Muscle layer of duodenum (tissue), 2 donors: ENCODE measurements around the gene ANKRD1.

Experiments used
- H3K27ac ChIP-seq: one replicate; pipeline ENCODE4 v1.7.0; 2013; ENCODE audit warnings: mild to moderate bottlenecking, low read length
- H3K27me3 ChIP-seq: one replicate; pipeline ENCODE4 v1.7.0; 2013; ENCODE audit warnings: low read depth, mild to moderate bottlenecking, control low read depth, low read length
- H3K36me3 ChIP-seq, 2 donors: one replicate each; pipeline ENCODE4 v1.7.0; 2013; ENCODE audit warnings: low read length in 2 of 2, control low read depth in 1 of 2, mild to moderate bottlenecking in 1 of 2; ENCODE audit not compliant: insufficient read depth in 2 of 2, control insufficient read depth in 1 of 2
- H3K4me1 ChIP-seq, 2 donors: one replicate each; pipeline ENCODE4 v1.7.0; 2013; ENCODE audit warnings: low read length in 2 of 2, mild to moderate bottlenecking in 2 of 2, control low read depth in 1 of 2, moderate library complexity in 1 of 2; ENCODE audit not compliant: insufficient read depth in 2 of 2, control insufficient read depth in 1 of 2
- H3K4me3 ChIP-seq, 2 donors: one replicate each; pipeline ENCODE4 v1.7.0; 2013; ENCODE audit warnings: low read length in 2 of 2, low read depth in 1 of 2, mild to moderate bottlenecking in 1 of 2
- H3K9me3 ChIP-seq, 2 donors: one replicate each; pipeline ENCODE4 v1.7.0; 2013; ENCODE audit warnings: low read length in 2 of 2, control low read depth in 1 of 2, mild to moderate bottlenecking in 1 of 2; ENCODE audit not compliant: control insufficient read depth in 1 of 2
- donor health status: healthy.

Gene ANKRD1

DNA sequence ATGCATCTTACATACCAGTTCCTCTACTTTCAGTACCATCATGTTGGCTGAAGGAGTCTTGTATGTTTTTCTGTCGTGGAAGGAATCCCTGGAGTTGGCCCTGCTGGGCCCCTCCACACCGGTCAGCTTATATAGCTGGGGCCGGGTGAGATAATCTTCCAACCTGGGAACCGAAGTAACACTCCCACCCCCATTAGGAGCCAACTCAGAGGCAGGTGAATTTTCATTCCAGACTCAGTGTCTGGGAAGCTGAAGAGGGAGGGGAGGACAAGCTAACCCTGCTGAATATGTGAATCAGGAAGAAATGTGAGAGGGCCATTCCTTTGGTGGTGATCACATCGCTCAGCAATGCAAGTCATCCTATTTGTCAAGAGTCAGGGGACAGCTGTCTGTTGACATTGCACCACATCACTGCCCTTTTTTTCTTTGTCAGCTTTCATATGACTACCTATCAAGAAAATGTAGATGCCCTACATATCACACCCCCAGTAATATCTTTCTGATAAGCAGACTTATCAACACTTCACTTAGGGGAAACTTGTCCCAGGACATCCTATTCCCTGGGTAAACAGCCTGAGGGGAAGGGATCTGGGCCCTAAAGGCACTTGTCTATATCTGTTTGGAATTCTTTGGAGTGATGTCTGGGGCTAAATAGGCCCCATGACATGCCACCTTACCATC lies at the start of gene ANKRD1:
ANKRD1 (minus strand) TSS at position 102 of the 681 bp plus-strand sequence; CDS start at position 42, 60 bp downstream.
- H3K4me3 ChIP-seq = no peak within 1 kb of the TSS
- no peaks in the 10 kb centered on the region for H3K4me1 ChIP-seq
- H3K27ac ChIP-seq = no peak within 1 kb of the TSS
- no peaks in the 10 kb centered on the region for H3K9me3 ChIP-seq
- H3K27me3 ChIP-seq = no peaks in the 10 kb centered on the region
- H3K36me3 ChIP-seq = no peaks in the 10 kb centered on the region

DNA sequence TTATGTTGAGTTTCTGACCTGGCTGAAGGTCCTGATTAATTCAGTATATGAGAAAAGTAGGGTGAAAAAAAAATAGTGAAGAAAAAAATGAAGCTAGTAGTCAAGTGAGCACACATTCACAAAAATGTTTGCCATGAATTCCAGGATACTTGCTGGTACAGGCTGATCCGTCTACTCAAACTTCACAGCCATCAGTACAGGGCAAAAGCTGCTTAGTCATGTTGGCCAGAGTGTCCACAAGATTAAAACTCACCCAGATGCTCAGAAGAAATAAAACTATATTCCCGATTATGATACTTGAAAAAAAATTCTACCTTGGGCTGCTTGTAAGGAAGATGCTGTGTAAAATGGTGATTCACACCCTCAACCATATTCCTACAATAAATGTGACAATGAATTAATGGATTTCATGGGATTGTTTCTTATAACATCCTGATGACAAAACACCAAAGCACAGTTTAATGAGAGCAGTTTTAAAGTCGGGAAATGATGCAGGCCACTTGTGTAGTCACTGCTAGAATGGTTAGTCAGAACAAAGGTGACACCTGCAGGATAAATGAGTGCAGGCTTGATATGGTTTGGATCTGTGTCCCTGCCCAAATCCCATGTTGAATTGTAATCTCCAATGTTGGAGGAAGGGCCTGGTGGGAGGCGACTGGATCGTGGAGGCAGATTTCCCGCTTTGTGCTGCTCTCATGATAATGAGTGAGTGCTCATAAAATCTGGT lies 49.2 kb upstream of the ANKRD1 start:
- H3K4me3 ChIP-seq = no peak overlapping the region
- no peak overlapping the region for H3K27ac ChIP-seq
- H3K36me3 ChIP-seq = no peaks in the 10 kb centered on the region
- H3K9me3 ChIP-seq = no peaks in the 10 kb centered on the region
- no peaks in the 10 kb centered on the region for H3K4me1 ChIP-seq
- H3K27me3 ChIP-seq = no peaks in the 10 kb centered on the region

DNA sequence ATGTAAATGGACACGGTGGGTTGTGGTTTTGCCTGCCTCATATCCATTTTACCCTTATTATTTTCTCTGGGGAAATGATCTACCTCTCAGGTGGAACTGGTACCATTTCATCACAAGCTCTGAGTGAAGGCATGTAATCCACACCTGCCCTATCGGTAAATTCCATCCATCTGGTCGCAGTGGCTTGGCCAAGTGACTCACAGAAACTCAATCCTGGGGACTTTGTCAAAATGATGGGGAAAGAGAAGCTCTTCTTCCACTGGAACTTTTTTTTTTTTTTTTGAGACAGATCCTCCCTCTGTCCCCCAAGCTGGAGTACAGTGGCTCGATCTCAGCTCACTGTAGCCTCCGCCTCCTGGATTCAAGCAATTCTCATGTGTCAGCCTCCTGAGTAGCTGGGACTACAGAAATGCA lies 48.2 kb upstream of the ANKRD1 start:
- no peak overlapping the region for H3K27ac ChIP-seq
- no peaks in the 10 kb centered on the region for H3K4me1 ChIP-seq
- no peak overlapping the region for H3K4me3 ChIP-seq
- no peaks in the 10 kb centered on the region for H3K27me3 ChIP-seq
- no peaks in the 10 kb centered on the region for H3K9me3 ChIP-seq
- no peaks in the 10 kb centered on the region for H3K36me3 ChIP-seq

DNA sequence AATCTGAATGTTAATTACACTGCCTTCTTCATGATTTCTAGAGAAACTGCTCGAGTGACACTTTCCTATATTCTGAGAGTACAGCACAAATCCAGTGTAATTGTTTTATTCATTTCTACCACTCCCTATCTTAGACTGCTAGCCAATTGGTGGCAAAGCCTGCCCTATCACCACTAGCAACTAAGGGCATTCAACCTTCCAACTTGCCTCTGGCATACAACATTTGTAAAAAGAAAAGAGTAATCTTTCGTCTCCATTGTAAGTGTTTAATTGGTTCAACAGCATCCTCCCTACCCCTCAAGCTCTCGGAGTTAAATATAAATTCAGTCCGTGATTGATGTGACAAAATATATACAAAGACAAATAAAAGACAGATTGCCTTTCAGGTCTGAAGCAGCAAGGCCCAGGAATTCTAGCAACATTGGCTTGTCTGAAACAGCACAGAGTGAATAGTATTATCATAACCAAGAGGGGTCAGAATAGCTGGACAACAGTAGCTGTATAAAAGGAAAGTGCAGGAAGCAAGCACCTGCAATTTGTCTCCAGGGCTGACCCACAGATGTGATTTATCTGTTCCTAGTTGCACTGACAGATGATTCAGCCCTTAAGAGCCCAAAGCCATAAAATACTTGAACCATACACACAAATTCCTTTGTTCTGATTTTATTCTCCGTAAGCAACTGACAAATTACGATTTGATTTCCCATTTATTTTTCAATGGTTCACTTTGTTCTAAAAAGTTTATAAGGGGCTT lies 47.6 kb upstream of the ANKRD1 start:
- Histone ChIP-seq H3K4me3 (no peak overlapping the region), H3K36me3 (no peaks in the 10 kb centered on the region), H3K27ac (no peak overlapping the region), H3K9me3 (no peaks in the 10 kb centered on the region), H3K27me3 (no peaks in the 10 kb centered on the region), H3K4me1 (no peaks in the 10 kb centered on the region)

DNA sequence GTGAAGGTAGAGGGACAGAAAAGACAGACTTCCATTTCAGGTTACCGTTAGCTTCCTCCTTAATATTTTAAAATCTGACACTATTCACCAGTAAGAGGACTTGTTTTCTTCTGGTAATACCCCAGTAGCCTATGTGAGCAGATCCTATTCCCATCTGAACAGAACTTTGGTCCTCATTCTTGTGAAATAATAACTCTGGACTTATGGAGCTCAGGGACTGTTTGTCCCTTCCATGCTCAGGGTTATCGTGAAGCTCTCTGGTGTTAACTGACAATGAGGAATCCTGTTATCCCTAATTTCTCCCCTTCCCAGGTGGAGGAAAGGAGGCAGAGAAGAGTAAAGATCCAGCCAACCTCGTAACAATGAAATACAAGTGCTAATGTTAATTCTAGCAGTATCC lies 47.0 kb upstream of the ANKRD1 start:
- H3K9me3 ChIP-seq = no peaks in the 10 kb centered on the region
- H3K36me3 ChIP-seq = no peaks in the 10 kb centered on the region
- H3K27ac ChIP-seq = no peak overlapping the region
- no peak overlapping the region for H3K4me3 ChIP-seq
- H3K27me3 ChIP-seq = no peaks in the 10 kb centered on the region
- no peaks in the 10 kb centered on the region for H3K4me1 ChIP-seq

DNA sequence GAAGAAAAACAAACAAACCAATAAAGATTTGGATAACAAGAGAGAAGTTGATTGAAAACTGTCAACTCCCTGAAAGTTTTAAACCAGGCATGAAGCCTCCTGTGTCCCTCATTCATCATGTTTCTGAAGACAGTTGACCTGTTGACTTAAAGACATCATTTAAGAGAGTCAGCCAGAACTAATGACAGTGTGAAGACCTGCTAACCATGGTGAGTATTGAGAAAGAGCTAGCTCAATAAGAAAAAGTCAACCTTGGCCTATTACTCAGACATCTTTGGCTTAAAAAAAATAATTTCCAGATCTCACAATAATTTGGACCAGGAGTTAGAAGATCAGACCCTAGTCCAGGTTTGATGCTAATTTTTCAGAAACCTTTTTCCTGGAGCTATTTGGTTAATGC lies 45.3 kb upstream of the ANKRD1 start:
- H3K36me3 ChIP-seq = no peaks in the 10 kb centered on the region
- no peaks in the 10 kb centered on the region for H3K27me3 ChIP-seq
- no peaks in the 10 kb centered on the region for H3K9me3 ChIP-seq
- no peaks in the 10 kb centered on the region for H3K4me1 ChIP-seq
- no peak overlapping the region for H3K27ac ChIP-seq
- H3K4me3 ChIP-seq = no peak overlapping the region

DNA sequence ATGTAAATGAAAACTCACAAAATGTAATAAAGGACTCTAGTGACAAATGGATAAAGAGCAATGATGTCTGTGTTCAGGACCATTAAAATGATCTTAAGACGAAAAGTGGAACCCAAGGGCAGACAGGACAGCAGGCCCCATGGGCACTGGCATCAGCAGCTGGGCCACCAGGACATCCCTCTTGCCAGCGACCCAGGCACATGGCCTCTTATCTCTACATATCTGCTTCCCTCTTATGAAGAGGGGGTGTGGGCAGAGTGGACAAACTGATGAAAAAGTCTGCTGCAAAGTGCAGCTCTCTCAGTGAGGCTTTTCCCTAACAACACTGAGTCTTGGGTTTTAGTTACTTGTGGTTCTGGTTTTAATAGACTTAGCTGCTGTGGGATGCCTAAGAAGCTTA lies 44.8 kb upstream of the ANKRD1 start:
- Histone ChIP-seq H3K4me3 (no peak overlapping the region), H3K27ac (no peak overlapping the region), H3K9me3 (no peaks in the 10 kb centered on the region), H3K27me3 (no peaks in the 10 kb centered on the region), H3K4me1 (no peaks in the 10 kb centered on the region), H3K36me3 (no peaks in the 10 kb centered on the region)

DNA sequence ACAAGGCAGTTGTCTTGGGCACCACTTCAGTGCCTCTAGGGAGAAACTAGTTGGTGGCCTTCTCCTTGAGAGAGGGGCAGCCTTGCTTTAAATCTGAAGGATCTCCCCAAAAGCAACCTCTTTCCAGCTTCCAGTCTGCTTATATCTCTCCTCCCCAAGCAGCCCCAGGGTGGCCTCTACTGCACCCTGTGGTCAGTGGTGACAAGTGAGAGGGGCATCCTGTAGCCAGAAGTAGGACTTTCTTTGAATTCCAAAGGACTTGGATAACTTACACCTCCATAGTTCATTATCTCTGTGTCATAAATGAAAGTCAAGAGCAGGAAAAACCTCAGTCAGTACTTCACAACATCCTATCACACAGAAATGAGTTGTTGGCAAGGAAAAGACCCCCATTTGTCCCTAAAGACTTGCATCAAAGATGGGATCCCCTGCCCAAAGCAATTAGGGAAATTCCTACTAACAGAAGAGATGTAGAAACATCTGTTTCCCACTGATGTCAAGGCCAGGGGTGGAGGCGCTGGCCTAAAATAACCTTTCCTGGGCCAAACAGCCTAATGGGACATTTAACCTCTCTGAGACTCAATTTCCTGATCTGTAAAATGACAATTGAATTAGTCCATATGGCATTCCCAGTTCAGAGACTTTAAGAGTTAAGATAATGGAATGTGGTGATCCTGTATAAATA lies 44.0 kb upstream of the ANKRD1 start:
- H3K27me3 ChIP-seq = no peaks in the 10 kb centered on the region
- H3K4me3 ChIP-seq = no peak overlapping the region
- no peak overlapping the region for H3K27ac ChIP-seq
- H3K4me1 ChIP-seq = no peaks in the 10 kb centered on the region
- H3K36me3 ChIP-seq = no peaks in the 10 kb centered on the region
- no peaks in the 10 kb centered on the region for H3K9me3 ChIP-seq

DNA sequence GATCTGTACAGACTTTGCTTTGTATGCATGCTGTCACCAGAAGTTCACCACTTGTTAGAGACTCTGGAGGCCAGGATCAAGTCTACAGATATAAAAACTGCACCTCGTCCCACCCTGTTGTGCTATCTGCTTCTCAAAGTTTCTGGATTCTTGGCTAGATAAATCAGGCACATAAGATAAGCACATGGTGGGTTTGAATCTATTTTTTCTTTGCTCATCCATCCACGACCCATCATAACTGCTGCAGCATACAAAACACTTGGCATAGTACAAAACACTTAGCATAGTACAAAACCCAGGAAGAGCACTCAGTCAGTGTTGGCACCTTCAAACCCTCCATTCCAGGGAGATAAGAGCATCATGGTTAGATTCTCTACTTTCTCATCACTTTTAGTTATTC lies 42.4 kb upstream of the ANKRD1 start:
- Histone ChIP-seq H3K4me3 (no peak overlapping the region), H3K27ac (no peak overlapping the region), H3K36me3 (no peaks in the 10 kb centered on the region), H3K4me1 (no peaks in the 10 kb centered on the region), H3K27me3 (no peaks in the 10 kb centered on the region), H3K9me3 (no peaks in the 10 kb centered on the region)

DNA sequence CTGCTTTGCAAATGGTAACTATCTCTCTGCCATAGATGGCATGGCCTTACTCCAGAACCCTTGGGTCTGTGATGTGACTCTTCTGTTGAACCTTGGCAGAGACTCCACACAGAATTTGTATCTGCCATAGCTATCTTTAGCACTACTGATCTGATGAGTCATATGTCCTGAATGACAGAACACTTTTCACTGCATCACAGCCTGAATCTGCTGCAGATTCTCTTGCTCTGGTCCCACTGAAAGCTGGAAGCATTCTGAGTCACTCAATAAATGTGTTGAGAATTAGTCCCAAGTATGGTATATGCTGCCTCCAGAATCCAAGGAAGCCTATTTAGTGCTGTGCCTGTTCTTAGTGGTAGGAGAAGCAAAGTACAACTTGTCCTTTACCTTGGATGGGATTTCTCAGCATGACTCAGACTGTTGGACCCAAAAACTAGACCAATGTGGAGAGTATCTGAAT lies 39.5 kb upstream of the ANKRD1 start:
- H3K27me3 ChIP-seq = no peaks in the 10 kb centered on the region
- no peak overlapping the region for H3K4me3 ChIP-seq
- no peaks in the 10 kb centered on the region for H3K9me3 ChIP-seq
- H3K4me1 ChIP-seq = no peaks in the 10 kb centered on the region
- H3K27ac ChIP-seq = no peak overlapping the region
- no peaks in the 10 kb centered on the region for H3K36me3 ChIP-seq

DNA sequence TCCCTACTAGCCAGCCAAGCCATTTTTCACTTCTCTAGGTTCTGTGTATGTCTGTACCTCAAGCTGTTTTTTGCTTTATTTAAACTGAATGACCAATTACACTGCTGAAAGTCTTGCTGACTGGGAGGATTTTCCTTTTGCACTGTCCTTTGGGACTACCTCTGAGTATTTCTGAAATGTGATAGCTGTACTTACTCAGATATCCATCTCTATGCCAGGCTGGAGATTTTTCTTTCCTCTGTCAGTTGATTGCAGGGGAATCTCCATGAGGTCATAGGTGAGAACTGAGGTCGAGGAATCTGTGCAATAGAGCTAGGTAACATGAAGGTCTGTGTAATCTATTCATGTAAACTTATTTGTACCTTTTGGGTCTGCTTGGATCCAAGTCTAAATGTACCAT lies 38.9 kb upstream of the ANKRD1 start:
- Histone ChIP-seq H3K36me3 (no peaks in the 10 kb centered on the region), H3K27ac (no peak overlapping the region), H3K4me1 (no peaks in the 10 kb centered on the region), H3K27me3 (no peaks in the 10 kb centered on the region), H3K4me3 (no peak overlapping the region), H3K9me3 (peaks cover 0 to 1% of the 10 kb centered on the region in 2 donors)
